Erythroblast (primary cell): ENCODE results near the gene LHX3.

ENCODE experiments used
- GATA1 ChIP-seq: IDR thresholded peaks from 2 replicates; pipeline ENCODE4 v1.6.1; 2011; ENCODE audit warnings: low read depth, mild to moderate bottlenecking, control low read depth, low read length, moderate library complexity
- POLR2A ChIP-seq: IDR thresholded peaks from 2 replicates; pipeline ENCODE4 v1.6.1; 2011; ENCODE audit warnings: mild to moderate bottlenecking, low read length

- TF ChIP-seq POLR2A (no peak), GATA1 (no peak)
Measured at GRCh38 chr9:136156209-136157120, 48.5 kb downstream of the LHX3 start.
